ENCODE data around the gene TAGLN2. TPM values are rescaled to one million over a fixed set of nuclear protein-coding genes. Genes with fewer than 3 reads are reported as not detected.

TAGLN2 gene
- polyA plus RNA-seq, 2 of the 4 experiments (the other 2 are of a cell fraction): 536 to 811 TPM

DNA sequence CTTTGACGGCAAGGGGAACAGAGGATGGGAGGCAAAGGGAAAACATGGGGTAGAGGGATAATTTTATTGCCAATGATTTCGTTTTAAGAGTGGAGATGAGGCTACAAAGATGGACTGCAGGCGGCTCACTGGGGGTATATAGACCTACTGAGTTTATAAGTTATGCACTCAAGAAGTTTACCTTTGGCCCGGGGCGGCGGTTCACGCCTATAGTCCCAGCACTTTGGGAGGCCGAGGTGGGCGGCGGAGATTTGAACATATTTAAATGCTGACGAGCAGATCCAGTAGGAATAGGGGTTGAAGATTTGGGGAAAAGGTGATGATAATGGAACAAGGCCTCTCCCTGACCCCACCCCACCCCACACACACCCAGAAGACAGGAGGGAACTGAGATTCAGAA is 36.9 kb upstream of the TAGLN2 start:
- 73% methylated on average over 11 of the region's 11 CpGs for WGBS (ENCODE audit: missing lambda C conversion rate)
- ChIA-PET CTCF (interaction anchor here (0.6 to 2.8 kb wide), 2 partner anchors 12 to 45 kb away, joined by 3 to 24 read pairs; no protein-coding TSS in a partner anchor), POLR2A (no interaction called here)
- Histone ChIP-seq H3K4me3 (no peak overlapping the region), H3K9me3 (no peaks in the 10 kb centered on the region), H3K4me2 (no peak overlapping the region; the same call in 2 of the 3 replicates), H3K27ac (no peak overlapping the region), H3K4me1 (no peaks in the 10 kb centered on the region)
- no peak for DNase-seq (ENCODE audit: low read depth in 1 of 2, low spot score in 1 of 2)
- no peak for ATAC-seq
- no peak for FAIRE-seq
- TF ChIP-seq, protein P1, sequence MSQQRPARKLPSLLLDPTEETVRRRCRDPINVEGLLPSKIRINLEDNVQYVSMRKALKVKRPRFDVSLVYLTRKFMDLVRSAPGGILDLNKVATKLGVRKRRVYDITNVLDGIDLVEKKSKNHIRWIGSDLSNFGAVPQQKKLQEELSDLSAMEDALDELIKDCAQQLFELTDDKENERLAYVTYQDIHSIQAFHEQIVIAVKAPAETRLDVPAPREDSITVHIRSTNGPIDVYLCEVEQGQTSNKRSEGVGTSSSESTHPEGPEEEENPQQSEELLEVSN (IDR thresholded peaks at IDR 0.05; ENCODE audit: borderline replicate concordance, low read depth): no peak
- TF ChIP-seq, protein P2, sequence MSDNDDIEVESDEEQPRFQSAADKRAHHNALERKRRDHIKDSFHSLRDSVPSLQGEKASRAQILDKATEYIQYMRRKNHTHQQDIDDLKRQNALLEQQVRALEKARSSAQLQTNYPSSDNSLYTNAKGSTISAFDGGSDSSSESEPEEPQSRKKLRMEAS (IDR thresholded peaks at IDR 0.05): no peak
- TF ChIP-seq NFE2L2 (conservative IDR thresholded peaks at IDR 0.05; ENCODE audit: low read length) (no peak), FOXS1 (CRISPR knock-in tag; IDR thresholded peaks at IDR 0.05) (no peak), RCOR1 (IDR thresholded peaks at IDR 0.05; ENCODE audit: low read depth, low read length) (no peak), KDM5A (IDR thresholded peaks at IDR 0.05) (no peak), SREBF2 (IDR thresholded peaks at IDR 0.05) (no peak), HOXB13 (CRISPR knock-in tag; IDR thresholded peaks at IDR 0.05; ENCODE audit: low read depth) (no peak), MAFK (IDR thresholded peaks at IDR 0.05; ENCODE audit: partially characterized antibody) (no peak)
- TF ChIP-seq, protein P3, sequence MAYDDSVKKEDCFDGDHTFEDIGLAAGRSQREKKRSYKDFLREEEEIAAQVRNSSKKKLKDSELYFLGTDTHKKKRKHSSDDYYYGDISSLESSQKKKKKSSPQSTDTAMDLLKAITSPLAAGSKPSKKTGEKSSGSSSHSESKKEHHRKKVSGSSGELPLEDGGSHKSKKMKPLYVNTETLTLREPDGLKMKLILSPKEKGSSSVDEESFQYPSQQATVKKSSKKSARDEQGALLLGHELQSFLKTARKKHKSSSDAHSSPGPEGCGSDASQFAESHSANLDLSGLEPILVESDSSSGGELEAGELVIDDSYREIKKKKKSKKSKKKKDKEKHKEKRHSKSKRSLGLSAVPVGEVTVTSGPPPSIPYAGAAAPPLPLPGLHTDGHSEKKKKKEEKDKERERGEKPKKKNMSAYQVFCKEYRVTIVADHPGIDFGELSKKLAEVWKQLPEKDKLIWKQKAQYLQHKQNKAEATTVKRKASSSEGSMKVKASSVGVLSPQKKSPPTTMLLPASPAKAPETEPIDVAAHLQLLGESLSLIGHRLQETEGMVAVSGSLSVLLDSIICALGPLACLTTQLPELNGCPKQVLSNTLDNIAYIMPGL (CRISPR knock-in tag; IDR thresholded peaks at IDR 0.05; ENCODE audit: borderline replicate concordance): no peak

DNA sequence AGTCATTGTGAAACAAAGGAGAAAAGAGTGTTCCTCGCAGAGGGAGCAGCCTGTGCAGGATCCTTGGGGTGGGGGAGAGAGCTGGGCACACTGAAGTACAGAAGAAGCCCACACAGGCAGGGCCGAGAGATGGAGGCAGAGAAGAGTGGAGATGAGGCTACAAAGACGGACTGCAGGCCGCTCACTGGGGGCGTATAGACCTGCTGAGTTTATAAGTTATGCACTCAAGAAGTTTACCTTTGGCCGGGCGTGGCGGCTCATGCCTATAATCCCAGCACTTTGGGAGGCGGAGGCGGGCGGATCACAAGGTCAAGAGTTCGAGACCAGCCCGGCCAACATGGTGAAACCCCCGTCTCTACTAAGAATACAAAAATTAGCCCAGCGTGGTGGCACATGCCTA is 36.3 kb upstream of the TAGLN2 start:
- CTCF ChIA-PET: interaction anchor here (0.6 kb wide), 1 partner anchor 12 kb away, joined by 3 read pairs; no protein-coding TSS in a partner anchor

More for the DNA sequence above, 36.3 kb upstream of the TAGLN2 start:
- ATAC-seq: no peak
- no peak overlapping the region for H3K4me3 ChIP-seq
- H3K4me1 ChIP-seq: no peaks in the 10 kb centered on the region
- H3K4me2 ChIP-seq: peak overlapping the region; percentile 9; the same call in 1 of the 3 replicates
- H3K9me3 ChIP-seq: no peaks in the 10 kb centered on the region
- no peak for DNase-seq (ENCODE audit: low read depth in 1 of 2, low spot score in 1 of 2)
- no peak for FAIRE-seq
- TF ChIP-seq JUN (IDR thresholded peaks at IDR 0.05): no peak
- TF ChIP-seq, protein P4, sequence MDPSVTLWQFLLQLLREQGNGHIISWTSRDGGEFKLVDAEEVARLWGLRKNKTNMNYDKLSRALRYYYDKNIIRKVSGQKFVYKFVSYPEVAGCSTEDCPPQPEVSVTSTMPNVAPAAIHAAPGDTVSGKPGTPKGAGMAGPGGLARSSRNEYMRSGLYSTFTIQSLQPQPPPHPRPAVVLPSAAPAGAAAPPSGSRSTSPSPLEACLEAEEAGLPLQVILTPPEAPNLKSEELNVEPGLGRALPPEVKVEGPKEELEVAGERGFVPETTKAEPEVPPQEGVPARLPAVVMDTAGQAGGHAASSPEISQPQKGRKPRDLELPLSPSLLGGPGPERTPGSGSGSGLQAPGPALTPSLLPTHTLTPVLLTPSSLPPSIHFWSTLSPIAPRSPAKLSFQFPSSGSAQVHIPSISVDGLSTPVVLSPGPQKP (IDR thresholded peaks at IDR 0.05; ENCODE audit: low read depth, low read length): no peak
- no peak for TF ChIP-seq MYC (IDR thresholded peaks at IDR 0.05; ENCODE audit: borderline replicate concordance, low read length)
- no peak for TF ChIP-seq TFCP2L1 (CRISPR knock-in tag; IDR thresholded peaks at IDR 0.05)
- TF ChIP-seq, protein P5, sequence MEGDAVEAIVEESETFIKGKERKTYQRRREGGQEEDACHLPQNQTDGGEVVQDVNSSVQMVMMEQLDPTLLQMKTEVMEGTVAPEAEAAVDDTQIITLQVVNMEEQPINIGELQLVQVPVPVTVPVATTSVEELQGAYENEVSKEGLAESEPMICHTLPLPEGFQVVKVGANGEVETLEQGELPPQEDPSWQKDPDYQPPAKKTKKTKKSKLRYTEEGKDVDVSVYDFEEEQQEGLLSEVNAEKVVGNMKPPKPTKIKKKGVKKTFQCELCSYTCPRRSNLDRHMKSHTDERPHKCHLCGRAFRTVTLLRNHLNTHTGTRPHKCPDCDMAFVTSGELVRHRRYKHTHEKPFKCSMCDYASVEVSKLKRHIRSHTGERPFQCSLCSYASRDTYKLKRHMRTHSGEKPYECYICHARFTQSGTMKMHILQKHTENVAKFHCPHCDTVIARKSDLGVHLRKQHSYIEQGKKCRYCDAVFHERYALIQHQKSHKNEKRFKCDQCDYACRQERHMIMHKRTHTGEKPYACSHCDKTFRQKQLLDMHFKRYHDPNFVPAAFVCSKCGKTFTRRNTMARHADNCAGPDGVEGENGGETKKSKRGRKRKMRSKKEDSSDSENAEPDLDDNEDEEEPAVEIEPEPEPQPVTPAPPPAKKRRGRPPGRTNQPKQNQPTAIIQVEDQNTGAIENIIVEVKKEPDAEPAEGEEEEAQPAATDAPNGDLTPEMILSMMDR (IDR thresholded peaks at IDR 0.05): no peak
- TF ChIP-seq, protein P6, sequence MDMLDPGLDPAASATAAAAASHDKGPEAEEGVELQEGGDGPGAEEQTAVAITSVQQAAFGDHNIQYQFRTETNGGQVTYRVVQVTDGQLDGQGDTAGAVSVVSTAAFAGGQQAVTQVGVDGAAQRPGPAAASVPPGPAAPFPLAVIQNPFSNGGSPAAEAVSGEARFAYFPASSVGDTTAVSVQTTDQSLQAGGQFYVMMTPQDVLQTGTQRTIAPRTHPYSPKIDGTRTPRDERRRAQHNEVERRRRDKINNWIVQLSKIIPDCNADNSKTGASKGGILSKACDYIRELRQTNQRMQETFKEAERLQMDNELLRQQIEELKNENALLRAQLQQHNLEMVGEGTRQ (IDR thresholded peaks at IDR 0.05): no peak
- WGBS (ENCODE audit: missing lambda C conversion rate): 71% methylated on average over 14 of the region's 15 CpGs
- 0 out of 6 replicates have a peak overlapping the region, but pooled peaks of 1 of the 2 experiments have one; percentile 21 for H3K27ac ChIP-seq
- POLR2A ChIA-PET: no interaction called here

All from A549 (cell line).